ENCODE data around the gene TARDBP. TPM values are rescaled to one million over a fixed set of nuclear protein-coding genes. Genes with fewer than 3 reads are reported as not detected.

Gene TARDBP
- total and polyA plus RNA-seq, 2 experiments from 2014 or later: 204 to 313 TPM

GRCh38 chr1:11028018-11028417, 15.6 kb downstream of the TARDBP start (continued):
- TF ChIP-seq, protein P1, sequence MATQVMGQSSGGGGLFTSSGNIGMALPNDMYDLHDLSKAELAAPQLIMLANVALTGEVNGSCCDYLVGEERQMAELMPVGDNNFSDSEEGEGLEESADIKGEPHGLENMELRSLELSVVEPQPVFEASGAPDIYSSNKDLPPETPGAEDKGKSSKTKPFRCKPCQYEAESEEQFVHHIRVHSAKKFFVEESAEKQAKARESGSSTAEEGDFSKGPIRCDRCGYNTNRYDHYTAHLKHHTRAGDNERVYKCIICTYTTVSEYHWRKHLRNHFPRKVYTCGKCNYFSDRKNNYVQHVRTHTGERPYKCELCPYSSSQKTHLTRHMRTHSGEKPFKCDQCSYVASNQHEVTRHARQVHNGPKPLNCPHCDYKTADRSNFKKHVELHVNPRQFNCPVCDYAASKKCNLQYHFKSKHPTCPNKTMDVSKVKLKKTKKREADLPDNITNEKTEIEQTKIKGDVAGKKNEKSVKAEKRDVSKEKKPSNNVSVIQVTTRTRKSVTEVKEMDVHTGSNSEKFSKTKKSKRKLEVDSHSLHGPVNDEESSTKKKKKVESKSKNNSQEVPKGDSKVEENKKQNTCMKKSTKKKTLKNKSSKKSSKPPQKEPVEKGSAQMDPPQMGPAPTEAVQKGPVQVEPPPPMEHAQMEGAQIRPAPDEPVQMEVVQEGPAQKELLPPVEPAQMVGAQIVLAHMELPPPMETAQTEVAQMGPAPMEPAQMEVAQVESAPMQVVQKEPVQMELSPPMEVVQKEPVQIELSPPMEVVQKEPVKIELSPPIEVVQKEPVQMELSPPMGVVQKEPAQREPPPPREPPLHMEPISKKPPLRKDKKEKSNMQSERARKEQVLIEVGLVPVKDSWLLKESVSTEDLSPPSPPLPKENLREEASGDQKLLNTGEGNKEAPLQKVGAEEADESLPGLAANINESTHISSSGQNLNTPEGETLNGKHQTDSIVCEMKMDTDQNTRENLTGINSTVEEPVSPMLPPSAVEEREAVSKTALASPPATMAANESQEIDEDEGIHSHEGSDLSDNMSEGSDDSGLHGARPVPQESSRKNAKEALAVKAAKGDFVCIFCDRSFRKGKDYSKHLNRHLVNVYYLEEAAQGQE (IDR thresholded peaks at IDR 0.05; ENCODE audit: unreplicated experiment): no peak
- TF ChIP-seq EZH2 (IDR thresholded peaks at IDR 0.05; ENCODE audit: low read depth, unreplicated experiment): no peak

GRCh38 chr1:11030865-11031264, 18.4 kb downstream of the TARDBP start:
- H3K4me3 ChIP-seq: no peak overlapping the region
- H3K36me3 Mint-ChIP-seq (ENCODE audit: low read depth): peaks cover 38% of the 10 kb centered on the region; the same call in 2 of the 3 replicates
- peaks cover 22% of the 10 kb centered on the region for H3F3A ChIP-seq (replicated peaks; ENCODE audit: low read depth)
- no peak overlapping the region for H2AFZ ChIP-seq
- H3K27ac Mint-ChIP-seq: no peak overlapping the region; the same call in 1 of the 2 replicates
- H3K27me3 Mint-ChIP-seq (ENCODE audit: insufficient read depth, low read depth, poor library complexity): peaks cover 21% of the 10 kb centered on the region
- H3K4me1 Mint-ChIP-seq: peaks cover 4% of the 10 kb centered on the region; the same call in 1 of the 3 replicates
- TF ChIP-seq EZH2phosphoT487 (IDR thresholded peaks at IDR 0.05; ENCODE audit: unreplicated experiment): no peak
- TF ChIP-seq POLR2AphosphoS5 (IDR thresholded peaks at IDR 0.05; ENCODE audit: low read depth): no peak; the same call in 1 of the 2 replicates
- no peak for TF ChIP-seq EZH2 (IDR thresholded peaks at IDR 0.05; ENCODE audit: low read depth, unreplicated experiment)
- TF ChIP-seq JUNB (IDR thresholded peaks at IDR 0.05; ENCODE audit: unreplicated experiment): no peak
- no peak for TF ChIP-seq ETS1 (IDR thresholded peaks at IDR 0.05)
- no peaks in the 10 kb centered on the region for H3K4me1 ChIP-seq (ENCODE audit: insufficient read depth)
- peaks cover 5% of the 10 kb centered on the region; the same call in 1 of the 2 replicates for H4K20me1 ChIP-seq (replicated peaks; ENCODE audit: insufficient read depth)
- H3K27ac ChIP-seq (ENCODE audit: low read depth): no peak overlapping the region
- no peak; the same call in 2 of the 3 replicates for ATAC-seq
- H3K4me3 Mint-ChIP-seq: no peak overlapping the region
- H3K36me3 ChIP-seq (ENCODE audit: insufficient read depth): peaks cover 10% of the 10 kb centered on the region; the same call in 1 of the 2 replicates
- H3K27me3 ChIP-seq (ENCODE audit: insufficient read depth): no peaks in the 10 kb centered on the region
- H3K9me3 Mint-ChIP-seq: no peaks in the 10 kb centered on the region
- H3K9me2 ChIP-seq (ENCODE audit: insufficient read depth): no peaks in the 10 kb centered on the region
- no peak for DNase-seq (ENCODE audit: low spot score)
- H3K79me2 ChIP-seq (replicated peaks; ENCODE audit: insufficient read depth): no peaks in the 10 kb centered on the region
- H3K4me2 ChIP-seq: no peak overlapping the region

DNA sequence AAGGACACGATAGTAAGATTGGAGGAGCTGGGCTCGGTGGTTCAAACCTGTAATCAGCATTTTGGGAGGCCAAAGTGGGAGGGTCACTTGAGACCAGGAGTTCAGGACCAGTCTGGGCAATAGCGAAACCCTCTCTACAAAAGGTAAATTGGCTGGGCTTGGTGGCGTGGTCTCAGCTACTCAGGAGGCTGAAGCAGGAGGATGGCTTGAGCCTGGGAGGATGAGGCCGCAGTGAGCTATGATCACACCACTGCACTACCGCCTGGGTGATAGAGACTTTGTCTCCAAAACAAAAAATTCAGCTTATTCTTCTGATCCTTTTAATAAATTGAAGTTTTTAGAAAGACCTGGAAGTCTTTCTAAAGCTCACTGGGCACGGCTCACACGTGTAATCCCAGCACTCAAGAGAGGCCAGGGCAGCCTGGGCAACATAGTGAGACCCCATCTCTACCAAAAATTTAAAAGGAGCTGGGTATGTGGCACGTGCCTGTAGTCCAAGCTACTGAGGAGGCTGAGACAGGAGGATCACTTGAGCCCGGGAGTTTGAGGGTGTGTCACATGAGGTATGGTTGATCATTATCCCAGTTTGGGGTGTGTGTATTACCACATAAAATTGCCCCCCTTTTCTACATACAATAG, 19.3 kb downstream of the TARDBP start:
- Histone ChIP-seq H3K4me1 (ENCODE audit: insufficient read depth) (no peaks in the 10 kb centered on the region), H3K27me3 (ENCODE audit: insufficient read depth) (no peaks in the 10 kb centered on the region), H3K79me2 (replicated peaks; ENCODE audit: insufficient read depth) (no peaks in the 10 kb centered on the region), H3K4me2 (no peak overlapping the region), H3K27ac (ENCODE audit: low read depth) (no peak overlapping the region), H2AFZ (no peak overlapping the region), H4K20me1 (replicated peaks; ENCODE audit: insufficient read depth) (peaks cover 5% of the 10 kb centered on the region; the same call in 1 of the 2 replicates), H3K4me3 (no peak overlapping the region), H3K36me3 (ENCODE audit: insufficient read depth) (peaks cover 4% of the 10 kb centered on the region; the same call in 1 of the 2 replicates), H3F3A (replicated peaks; ENCODE audit: low read depth) (peaks cover 19% of the 10 kb centered on the region), H3K9me2 (ENCODE audit: insufficient read depth) (no peaks in the 10 kb centered on the region)
- Mint-ChIP-seq H3K9me3 (no peaks in the 10 kb centered on the region), H3K4me3 (no peak overlapping the region), H3K27ac (no peak overlapping the region), H3K27me3 (ENCODE audit: insufficient read depth, low read depth, poor library complexity) (peaks cover 21% of the 10 kb centered on the region), H3K4me1 (peaks cover 4% of the 10 kb centered on the region; the same call in 1 of the 3 replicates), H3K36me3 (ENCODE audit: low read depth) (peaks cover 29% of the 10 kb centered on the region; the same call in 2 of the 3 replicates)
- ATAC-seq: peak; percentile 10; the same call in 1 of the 3 replicates
- no peak for DNase-seq (ENCODE audit: low spot score)
- TF ChIP-seq CTCF (conservative IDR thresholded peaks at IDR 0.05; ENCODE audit: low read depth in 2 of 2) (no peak; a peak in 1 of 4 replicates), NANOG (IDR thresholded peaks at IDR 0.05; ENCODE audit: borderline replicate concordance) (no peak), ETS1 (IDR thresholded peaks at IDR 0.05) (no peak), EZH2phosphoT487 (IDR thresholded peaks at IDR 0.05; ENCODE audit: unreplicated experiment) (no peak), JUNB (IDR thresholded peaks at IDR 0.05; ENCODE audit: unreplicated experiment) (no peak), ZNF114 (CRISPR knock-in tag; IDR thresholded peaks at IDR 0.05) (no peak)
- TF ChIP-seq, protein P1 (IDR thresholded peaks at IDR 0.05; ENCODE audit: unreplicated experiment): no peak
